ENCODE results near the gene MYO1C.

The MYO1C gene

GRCh38 chr17:1414634-1415033 is 77.9 kb downstream of the MYO1C start:
- TF ChIP-seq CTCF (IDR thresholded peaks at IDR 0.05; ENCODE audit: extremely low read depth, missing control alignments) = no peak

More at GRCh38 chr17:1414634-1415033, 77.9 kb downstream of the MYO1C start:
- DNase-seq (ENCODE audit: low spot score) = no peak

Data from GM20000 (cell line).